NT2/D1 (cell line): ENCODE results near the gene UBE2G1.
A peak's percentile ranks its signal among the peaks of the same experiment; 100 is the strongest.

Source experiments
- DNase-seq: peaks from one replicate; pipeline ENCODE4 v3.0.0-alpha.2; 2011; ENCODE audit warnings: low read depth, low spot score
- H3K27me3 ChIP-seq: 2 replicates; pipeline ENCODE4 v1.6.0; 2011; ENCODE audit warnings: mild to moderate bottlenecking; ENCODE audit not compliant: insufficient read length, insufficient read depth
- H3K36me3 ChIP-seq: 2 replicates; pipeline ENCODE4 v1.6.1; 2011; ENCODE audit warnings: mild to moderate bottlenecking, low read length, mixed read lengths; ENCODE audit not compliant: insufficient read depth, insufficient read length
- H3K4me1 ChIP-seq: 2 replicates; pipeline ENCODE4 v1.5.1; 2011; ENCODE audit not compliant: insufficient read depth, insufficient read length
- H3K4me3 ChIP-seq: 2 replicates; pipeline ENCODE4 v1.5.1; 2011; ENCODE audit warnings: low read depth; ENCODE audit not compliant: insufficient read length
- H3K9ac ChIP-seq: 2 replicates; pipeline ENCODE4 v1.6.0; 2011; ENCODE audit warnings: low read depth; ENCODE audit not compliant: insufficient read length
- H3K9me3 ChIP-seq: 2 replicates; pipeline ENCODE4 v1.5.1; 2011; ENCODE audit warnings: mild to moderate bottlenecking, low read length; ENCODE audit not compliant: insufficient read depth
- SUZ12 ChIP-seq: IDR thresholded peaks from 2 replicates; pipeline ENCODE4 v1.6.1; 2011; ENCODE audit not compliant: insufficient read length, insufficient read depth; ENCODE audit errors: extremely low read depth
- YY1 ChIP-seq: IDR thresholded peaks from 2 replicates; pipeline ENCODE4 v1.6.1; 2011; ENCODE audit not compliant: insufficient read length, insufficient read depth
- ZNF274 ChIP-seq: IDR thresholded peaks from 2 replicates; pipeline ENCODE4 v1.6.1; 2011; ENCODE audit warnings: mild to moderate bottlenecking, low read depth, low read length

The UBE2G1 gene

DNA sequence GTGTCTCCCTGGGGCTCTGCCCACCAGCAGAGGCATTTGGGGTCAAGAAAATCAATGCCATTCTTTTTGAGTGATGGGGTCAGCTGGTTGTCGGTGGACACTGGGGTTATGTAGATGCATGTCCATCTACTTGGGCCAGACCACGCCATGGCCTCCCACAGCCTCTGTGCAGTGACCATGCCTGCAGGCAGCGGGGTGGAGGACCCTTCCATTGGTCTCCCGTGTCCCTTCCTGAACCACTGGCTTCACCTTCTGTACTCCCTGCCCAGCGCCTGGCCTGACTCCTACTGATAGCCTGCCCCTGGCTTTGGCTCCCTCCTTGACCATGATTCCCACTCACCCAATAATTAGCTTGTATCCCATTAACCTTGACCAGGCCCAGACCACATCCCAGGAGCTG lies 39.2 kb upstream of the UBE2G1 start:
- no peak for TF ChIP-seq ZNF274
- TF ChIP-seq SUZ12 = no peak
- TF ChIP-seq YY1 = no peak
- H3K4me3 ChIP-seq = no peak overlapping the region
- no peaks in the 10 kb centered on the region for H3K27me3 ChIP-seq
- no peak for DNase-seq
- no peak overlapping the region for H3K9ac ChIP-seq
- no peaks in the 10 kb centered on the region for H3K36me3 ChIP-seq
- no peaks in the 10 kb centered on the region for H3K9me3 ChIP-seq
- no peaks in the 10 kb centered on the region for H3K4me1 ChIP-seq

DNA sequence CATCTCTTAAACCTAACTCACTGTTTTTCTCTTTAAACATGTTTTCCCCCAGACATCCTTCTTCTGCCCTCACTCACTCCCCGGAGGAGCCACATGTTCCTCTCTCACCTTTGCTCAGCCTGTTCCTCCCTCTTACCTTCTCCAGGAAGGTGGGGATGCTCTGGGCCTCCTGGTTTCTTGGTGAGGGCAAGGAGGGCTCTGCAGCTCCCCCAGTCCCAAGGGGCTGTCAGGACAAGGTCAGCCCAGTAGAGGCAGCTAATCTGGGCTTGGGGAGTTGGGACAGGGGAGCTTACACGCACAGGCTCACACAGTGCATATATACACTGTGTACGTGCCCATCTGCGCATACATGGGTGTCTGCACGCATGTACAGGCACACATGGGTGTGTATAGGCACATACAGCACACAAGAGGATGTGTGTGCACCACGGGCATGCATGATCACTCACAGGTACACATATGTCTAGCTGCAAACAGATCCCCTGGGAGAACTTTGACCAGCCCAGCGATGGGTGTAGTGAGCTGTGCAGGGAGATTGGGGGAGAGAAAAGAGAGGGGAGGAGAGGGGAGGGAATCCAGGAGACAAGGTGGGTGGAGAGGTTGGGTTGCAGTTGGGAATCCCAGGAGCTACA lies 38.7 kb upstream of the UBE2G1 start:
- TF ChIP-seq ZNF274 (no peak), SUZ12 (no peak), YY1 (no peak)
- Histone ChIP-seq H3K4me3 (no peak overlapping the region), H3K4me1 (no peaks in the 10 kb centered on the region), H3K27me3 (no peaks in the 10 kb centered on the region), H3K36me3 (no peaks in the 10 kb centered on the region), H3K9me3 (no peaks in the 10 kb centered on the region), H3K9ac (no peak overlapping the region)
- no peak for DNase-seq

DNA sequence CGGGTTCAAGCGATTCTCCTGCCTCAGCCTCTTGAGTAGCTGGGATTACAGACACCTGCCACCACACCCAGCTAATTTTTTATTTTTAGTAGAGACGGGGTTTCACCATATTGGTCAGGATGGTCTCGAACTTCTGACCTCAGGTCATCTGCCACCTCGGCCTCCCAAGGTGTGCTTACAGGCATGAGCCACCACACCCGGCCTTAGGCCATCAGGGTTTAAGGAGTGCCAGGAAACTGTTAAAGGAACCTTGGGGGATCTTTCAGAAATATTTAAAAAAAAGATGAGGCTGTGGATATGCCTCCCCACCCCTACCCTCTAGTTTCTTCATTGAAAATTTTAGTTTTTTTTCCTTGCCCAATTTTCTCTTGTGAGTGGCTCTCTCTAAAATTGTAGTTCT lies 31.4 kb upstream of the UBE2G1 start:
- Histone ChIP-seq H3K4me1 (peaks cover 6% of the 10 kb centered on the region), H3K9ac (no peak overlapping the region), H3K4me3 (no peak overlapping the region), H3K36me3 (no peaks in the 10 kb centered on the region), H3K9me3 (no peaks in the 10 kb centered on the region; the same call in 1 of the 2 replicates), H3K27me3 (no peaks in the 10 kb centered on the region)
- DNase-seq = no peak
- TF ChIP-seq YY1 (no peak), SUZ12 (no peak), ZNF274 (no peak)

DNA sequence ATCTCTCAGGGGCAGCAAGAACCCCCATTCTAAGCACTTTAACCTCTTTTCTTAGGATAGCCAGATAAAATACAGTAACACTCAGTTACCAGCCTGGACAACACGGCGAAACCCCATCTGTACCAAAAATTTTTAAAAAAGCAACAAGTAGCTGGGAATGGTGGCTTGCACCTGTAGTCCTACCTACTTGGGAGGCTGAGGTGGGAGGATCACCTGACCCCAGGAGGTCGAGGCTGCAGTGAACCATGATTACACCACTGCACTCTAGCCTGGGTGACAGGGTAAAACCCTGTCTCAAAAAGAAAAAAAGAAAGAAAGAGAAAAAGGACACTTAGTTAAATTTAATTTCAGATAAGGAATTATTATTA lies 28.6 kb upstream of the UBE2G1 start:
- Histone ChIP-seq H3K27me3 (no peaks in the 10 kb centered on the region), H3K4me3 (no peak overlapping the region), H3K4me1 (peaks cover 6% of the 10 kb centered on the region), H3K9me3 (no peaks in the 10 kb centered on the region; the same call in 1 of the 2 replicates), H3K36me3 (no peaks in the 10 kb centered on the region), H3K9ac (no peak overlapping the region)
- no peak for TF ChIP-seq SUZ12
- TF ChIP-seq YY1 = no peak
- TF ChIP-seq ZNF274 = no peak
- DNase-seq = no peak

DNA sequence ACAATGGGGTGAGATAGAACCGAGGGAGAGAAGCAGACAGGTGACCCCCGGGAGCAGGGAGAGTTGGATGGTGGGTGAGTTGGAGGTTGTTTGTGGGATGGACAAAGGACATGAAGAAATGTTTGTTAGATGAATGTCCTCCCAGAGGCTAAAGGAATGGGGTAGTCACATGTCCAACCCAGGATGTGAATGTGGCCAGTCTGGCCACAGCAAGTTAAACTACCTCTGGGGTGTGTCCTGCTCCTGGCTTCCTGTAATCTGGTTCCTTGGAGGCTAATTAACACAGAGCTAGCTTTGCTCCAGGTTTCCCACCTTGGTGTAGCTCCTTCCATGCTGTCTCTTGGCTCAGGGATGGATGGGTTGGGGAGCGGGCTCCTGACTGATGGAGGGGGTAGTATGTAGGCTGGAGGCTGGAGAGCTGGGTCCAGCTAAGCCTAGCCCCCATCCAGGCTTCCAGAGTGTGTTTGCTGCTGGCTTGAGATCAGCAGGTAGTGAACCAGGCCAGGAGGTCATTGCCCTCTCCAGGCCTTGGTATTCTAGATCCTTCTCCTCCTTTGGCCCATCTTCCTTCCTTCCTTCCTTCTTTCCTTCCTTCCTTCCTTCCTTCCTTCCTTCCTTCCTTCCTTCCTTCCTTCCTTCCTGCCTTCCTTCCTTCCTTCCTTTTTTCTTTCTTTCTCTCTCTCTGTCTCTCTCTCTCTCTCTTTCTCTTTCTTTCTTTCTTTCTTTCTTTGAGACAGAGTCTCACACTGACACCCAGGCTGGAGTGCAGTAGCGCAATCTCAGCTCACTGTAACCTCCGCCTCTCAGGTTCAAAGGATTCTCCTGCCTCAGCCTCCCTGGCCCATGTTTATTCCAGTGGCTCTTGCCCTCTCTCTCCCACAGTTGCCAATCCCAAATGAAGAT lies 28.0 kb upstream of the UBE2G1 start:
- no peak overlapping the region for H3K9ac ChIP-seq
- no peaks in the 10 kb centered on the region for H3K9me3 ChIP-seq
- no peaks in the 10 kb centered on the region for H3K27me3 ChIP-seq
- H3K36me3 ChIP-seq = no peaks in the 10 kb centered on the region
- peaks cover 6% of the 10 kb centered on the region for H3K4me1 ChIP-seq
- H3K4me3 ChIP-seq = no peak overlapping the region
- TF ChIP-seq YY1 (no peak), ZNF274 (no peak), SUZ12 (no peak)
- DNase-seq = no peak

DNA sequence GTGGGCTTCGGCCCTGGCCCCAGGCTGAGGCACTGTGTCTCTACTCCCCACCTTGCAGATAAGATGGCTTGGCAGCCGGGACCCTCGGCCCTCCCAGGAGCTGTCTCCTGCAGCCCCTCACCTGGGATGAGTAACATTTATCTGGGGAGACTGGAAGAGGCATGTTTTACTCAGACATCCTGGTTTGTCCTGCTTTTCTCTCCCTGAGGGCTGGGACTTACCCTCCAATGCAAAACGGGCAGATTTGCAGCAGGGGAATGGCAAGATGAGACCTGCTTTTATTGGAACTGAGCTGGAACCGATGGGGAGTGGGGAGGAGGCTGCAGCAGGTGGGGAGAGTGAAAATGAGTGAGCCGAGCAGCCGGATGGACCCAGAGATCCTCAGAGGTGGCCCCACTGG lies 27.3 kb upstream of the UBE2G1 start:
- no peak for DNase-seq
- H3K27me3 ChIP-seq = no peaks in the 10 kb centered on the region
- H3K9me3 ChIP-seq = no peaks in the 10 kb centered on the region
- H3K36me3 ChIP-seq = no peaks in the 10 kb centered on the region
- no peak overlapping the region for H3K4me3 ChIP-seq
- H3K9ac ChIP-seq = peak overlapping the region; percentile 17
- H3K4me1 ChIP-seq = peaks cover 8% of the 10 kb centered on the region
- TF ChIP-seq ZNF274 (no peak), SUZ12 (no peak), YY1 (no peak)

DNA sequence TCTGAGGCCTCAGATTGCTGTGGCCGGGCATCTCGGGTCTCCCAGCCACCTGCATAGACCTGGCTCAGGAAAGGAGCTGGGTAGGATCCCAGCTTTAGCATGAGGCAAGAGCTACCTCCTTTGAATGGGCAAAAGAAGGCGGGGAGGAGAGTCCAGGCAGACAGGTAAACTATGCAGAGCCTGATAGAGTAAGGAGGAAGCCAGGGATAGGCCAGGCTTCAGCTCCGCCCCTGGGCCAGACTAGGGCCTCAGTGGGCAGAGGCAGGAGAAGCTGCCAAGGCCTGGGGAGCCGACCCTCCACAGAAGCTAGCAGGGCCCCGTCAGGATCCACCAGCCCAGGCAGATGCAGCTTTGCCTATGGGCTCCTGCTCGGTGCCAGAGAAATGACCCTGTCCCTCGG lies 22.6 kb upstream of the UBE2G1 start:
- H3K9ac ChIP-seq = no peak overlapping the region
- H3K9me3 ChIP-seq = no peaks in the 10 kb centered on the region
- no peak overlapping the region for H3K4me3 ChIP-seq
- H3K36me3 ChIP-seq = no peaks in the 10 kb centered on the region
- TF ChIP-seq SUZ12 = no peak
- TF ChIP-seq YY1 = no peak
- DNase-seq = no peak
- H3K4me1 ChIP-seq = peaks cover 6% of the 10 kb centered on the region
- H3K27me3 ChIP-seq = no peaks in the 10 kb centered on the region
